ENCODE measurements around the gene ZNF580. TPM values are rescaled to one million over a fixed set of nuclear protein-coding genes. Genes with fewer than 3 reads are reported as not detected.

The ZNF580 gene
- total and polyA plus RNA-seq, 10 of the 15 experiments (the other 5 are each of a cell fraction or from before 2014, with no cell fraction given) = 2.3 to 31.8 (median 10.0) TPM

DNA sequence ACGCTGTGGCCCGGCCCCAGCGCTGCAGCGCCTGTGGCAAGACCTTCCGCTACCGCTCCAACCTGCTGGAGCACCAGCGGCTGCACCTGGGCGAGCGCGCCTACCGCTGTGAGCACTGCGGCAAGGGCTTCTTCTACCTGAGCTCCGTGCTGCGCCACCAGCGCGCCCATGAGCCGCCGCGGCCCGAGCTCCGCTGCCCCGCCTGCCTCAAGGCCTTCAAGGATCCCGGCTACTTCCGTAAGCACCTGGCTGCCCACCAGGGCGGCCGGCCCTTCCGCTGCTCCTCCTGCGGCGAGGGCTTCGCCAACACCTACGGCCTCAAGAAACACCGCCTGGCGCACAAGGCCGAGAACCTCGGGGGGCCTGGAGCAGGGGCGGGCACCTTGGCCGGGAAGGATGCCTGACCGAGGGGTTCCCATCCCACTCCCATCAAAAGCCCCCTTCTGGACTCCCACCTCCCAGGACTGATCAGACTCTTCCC lies 24.4 kb upstream of the ZNF580 start:
- no peaks in the 10 kb centered on the region; the same call in 1 of the 3 replicates for H3K9me3 ChIP-seq (replicated peaks; ENCODE audit: control insufficient read depth, insufficient read depth, low read length)
- in situ Hi-C loops (cut with MboI) (no loop called here), intact Hi-C loops (cut with micrococcal nuclease; ENCODE audit: unreplicated experiment) (no loop called here)
- ATAC-seq (no peak), FAIRE-seq (no peak), DNase-seq (ENCODE audit: low read depth, low spot score) (no peak)
- no peak for TF ChIP-seq KDM1A (IDR thresholded peaks at IDR 0.05; ENCODE audit: borderline replicate concordance)
- TF ChIP-seq ZNF384 (IDR thresholded peaks at IDR 0.05; ENCODE audit: borderline replicate concordance, low read depth, low read length) = no peak
- no peak for TF ChIP-seq EED (IDR thresholded peaks at IDR 0.05; ENCODE audit: low read depth)
- TF ChIP-seq SRF (IDR thresholded peaks at IDR 0.05; ENCODE audit: low read depth in 2 of 2, low read length in 2 of 2) = no peak
- TF ChIP-seq, protein P1, sequence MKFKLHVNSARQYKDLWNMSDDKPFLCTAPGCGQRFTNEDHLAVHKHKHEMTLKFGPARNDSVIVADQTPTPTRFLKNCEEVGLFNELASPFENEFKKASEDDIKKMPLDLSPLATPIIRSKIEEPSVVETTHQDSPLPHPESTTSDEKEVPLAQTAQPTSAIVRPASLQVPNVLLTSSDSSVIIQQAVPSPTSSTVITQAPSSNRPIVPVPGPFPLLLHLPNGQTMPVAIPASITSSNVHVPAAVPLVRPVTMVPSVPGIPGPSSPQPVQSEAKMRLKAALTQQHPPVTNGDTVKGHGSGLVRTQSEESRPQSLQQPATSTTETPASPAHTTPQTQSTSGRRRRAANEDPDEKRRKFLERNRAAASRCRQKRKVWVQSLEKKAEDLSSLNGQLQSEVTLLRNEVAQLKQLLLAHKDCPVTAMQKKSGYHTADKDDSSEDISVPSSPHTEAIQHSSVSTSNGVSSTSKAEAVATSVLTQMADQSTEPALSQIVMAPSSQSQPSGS (IDR thresholded peaks at IDR 0.05; ENCODE audit: low read length) = no peak
- TF ChIP-seq CBFB (IDR thresholded peaks at IDR 0.05; ENCODE audit: low read depth) = no peak
- no peak for TF ChIP-seq POLR2A (IDR thresholded peaks at IDR 0.05; ENCODE audit: low read depth, low read length)
- no peak for TF ChIP-seq RAD21 (IDR thresholded peaks at IDR 0.05; ENCODE audit: insufficient read depth, low read depth, low read length)
- TF ChIP-seq CREB1 (IDR thresholded peaks at IDR 0.05; ENCODE audit: low read depth) = no peak
- no peak for TF ChIP-seq NFYA (IDR thresholded peaks at IDR 0.05; ENCODE audit: borderline replicate concordance, low read depth, low read length)
- no peak for TF ChIP-seq RCOR1 (conservative IDR thresholded peaks at IDR 0.05; ENCODE audit: low read depth, low read length)
- H2AFZ ChIP-seq (ENCODE audit: control insufficient read depth, low read depth, low read length) = no peak overlapping the region
- H4K20me1 ChIP-seq (ENCODE audit: control insufficient read depth, insufficient read depth) = peaks cover 3% of the 10 kb centered on the region; the same call in 1 of the 2 replicates
- H3K4me1 ChIP-seq (ENCODE audit: control insufficient read depth, insufficient read depth, low read length) = peaks cover 4% of the 10 kb centered on the region
- H3K27ac ChIP-seq (ENCODE audit: control insufficient read depth, insufficient read depth) = no peak overlapping the region
- H3K9ac ChIP-seq (ENCODE audit: control insufficient read depth, insufficient read depth, low read length) = no peak overlapping the region
- no TSS peak for BruUV-seq (replicated peaks)
- H3K4me2 ChIP-seq (ENCODE audit: control insufficient read depth, insufficient read depth) = no peak overlapping the region
- ChIA-PET SMC1A (ENCODE audit: uncharacterized antibody, unreplicated experiment) (no interaction called here), CTCF (no interaction called here), RAD21 (ENCODE audit: unreplicated experiment) (no interaction called here), POLR2A (interaction anchor here (1.5 kb wide), 1 partner anchor 17 kb away, joined by 4 read pairs; the partner anchor contains the start of gene FIZ1)
- H3K79me2 ChIP-seq (ENCODE audit: control insufficient read depth, insufficient read depth, low read length) = peaks cover 3% of the 10 kb centered on the region; the same call in 1 of the 2 replicates
- H3K27me3 ChIP-seq (replicated peaks in 1 of 2; ENCODE audit: control insufficient read depth in 2 of 2, insufficient read depth in 2 of 2, low read length in 1 of 2) = no peaks in the 10 kb centered on the region
- 99% methylated on average over 15 of the region's 38 CpGs for WGBS (ENCODE audit: insufficient coverage, insufficient replicate concordance, low lambda C conversion rate, missing lambda C conversion rate)
- peaks cover 3 to 12% of the 10 kb centered on the region in 2 experiments; a peak in 3 of 4 replicates for H3K36me3 ChIP-seq (ENCODE audit: control insufficient read depth in 2 of 2, insufficient read depth in 2 of 2, low read length in 1 of 2)
- H3K4me3 ChIP-seq = no peak overlapping the region
